ENCODE data around the gene WDR89. TPM values are rescaled to one million over a fixed set of nuclear protein-coding genes. Genes with fewer than 3 reads are reported as not detected.

The WDR89 gene
- total RNA-seq (10 to 100 TPM; 13.4 to 18.9 (median 18.4) TPM), polyA plus RNA-seq (10 to 100 TPM in 2 of 3 donors, 1 to 10 TPM in 1; 9.5 to 13.2 (median 11.2) TPM)
- long read RNA-seq, donor 1, transcript WDR89-204 (1 exons, 2,935 nt) = major isoform, 7 of 8 reads
- long read RNA-seq, donor 1, partial matches to known transcripts = 0 of 8 reads
- long read RNA-seq, donor 1, other reads (novel, unspliced or antisense) = 0 of 8 reads
- long read RNA-seq, donor 2, transcript WDR89-204 (1 exons, 2,935 nt) = major isoform, 7 of 7 reads
- long read RNA-seq, donor 2, partial matches to known transcripts = 0 of 7 reads
- long read RNA-seq, donor 2, other reads (novel, unspliced or antisense) = 0 of 7 reads

- Histone ChIP-seq H3K9me3 (peaks cover 0 to 8% (median 0%) of the 10 kb centered on the region in 8 donors), H3K27ac (peak within 1 kb of the TSS; percentile 82 to 98 (median 98)), H3K36me3 (no peaks in the 10 kb centered on the region), H3K4me1 (peaks cover 0 to 64% (median 33%) of the 10 kb centered on the region in 6 donors), H3K27me3 (replicated peaks in 1 of 7) (no peaks in the 10 kb centered on the region), H3K4me3 (peak within 1 kb of the TSS; percentile 12 to 84 (median 66))
- peak; percentile 97 for DNase-seq
- 0 to 1% (median 0%) methylated on average over 36 to 60 of the region's 60 CpGs for WGBS, 5 donors
- TF ChIP-seq POLR2AphosphoS5 (IDR thresholded peaks at IDR 0.05) = peak; percentile 86 to 94 (median 93)
- TF ChIP-seq CTCF (IDR thresholded peaks at IDR 0.05 in 8 of 11, conservative IDR thresholded peaks at IDR 0.05 in 3 of 11) = peak; percentile 66 to 92 (median 84)
- peak in 2 of 3 donors; percentile 27 to 40 for TF ChIP-seq POLR2A (IDR thresholded peaks at IDR 0.05)
- intact Hi-C loops (cut with DNase I; ENCODE audit: low total_unique reads) = loop anchor here (5.0 kb wide), 1 partner anchor 99 kb away; the partner anchor contains the start of gene PPP2R5E
Measured at GRCh38 chr14:63641473-63642228, at the start of gene WDR89. Gene WDR89 (minus strand): TSS chr14:63641871. CDS start chr14:63599942, 41,929 bp downstream.

GRCh38 chr14:63689132-63689531, 47.5 kb upstream of the WDR89 start:
- peaks cover 0 to 45% (median 4%) of the 10 kb centered on the region in 6 donors for H3K36me3 ChIP-seq
- H3K27ac ChIP-seq = no peak overlapping the region
- intact Hi-C loops (cut with DNase I; ENCODE audit: low total_unique reads) = no loop called here
- DNase-seq = no peak
- 85 to 96% (median 95%) methylated on average over 3 of the region's 3 CpGs for WGBS, 5 donors
- no peaks in the 10 kb centered on the region for H3K9me3 ChIP-seq
- H3K4me3 ChIP-seq = no peak overlapping the region
- no peaks in the 10 kb centered on the region for H3K4me1 ChIP-seq
- H3K27me3 ChIP-seq (replicated peaks in 1 of 7) = no peaks in the 10 kb centered on the region
- TF ChIP-seq CTCF (IDR thresholded peaks at IDR 0.05 in 8 of 11, conservative IDR thresholded peaks at IDR 0.05 in 3 of 11) = no peak
- TF ChIP-seq POLR2A (IDR thresholded peaks at IDR 0.05) = no peak
- no peak for TF ChIP-seq POLR2AphosphoS5 (IDR thresholded peaks at IDR 0.05)

- no peaks in the 10 kb centered on the region for H3K27me3 ChIP-seq (replicated peaks in 1 of 7)
- no peaks in the 10 kb centered on the region for H3K9me3 ChIP-seq
- no peaks in the 10 kb centered on the region for H3K4me1 ChIP-seq
- no peak overlapping the region for H3K27ac ChIP-seq
- TF ChIP-seq POLR2A (IDR thresholded peaks at IDR 0.05) = no peak
- no peak for TF ChIP-seq CTCF (IDR thresholded peaks at IDR 0.05 in 8 of 11, conservative IDR thresholded peaks at IDR 0.05 in 3 of 11)
- no peak for TF ChIP-seq POLR2AphosphoS5 (IDR thresholded peaks at IDR 0.05)
- peaks cover 0 to 50% (median 7%) of the 10 kb centered on the region in 6 donors for H3K36me3 ChIP-seq
- intact Hi-C loops (cut with DNase I; ENCODE audit: low total_unique reads) = no loop called here
- H3K4me3 ChIP-seq = no peak overlapping the region
- DNase-seq = no peak
Measured at GRCh38 chr14:63686926-63687325, 45.3 kb upstream of the WDR89 start.

GRCh38 chr14:63685401-63685800, 43.7 kb upstream of the WDR89 start:
- no peak overlapping the region for H3K27ac ChIP-seq
- H3K4me3 ChIP-seq = no peak overlapping the region
- 92 to 100% (median 97%) methylated on average over 1 of the region's 1 CpG for WGBS, 5 donors
- no peaks in the 10 kb centered on the region for H3K9me3 ChIP-seq
- intact Hi-C loops (cut with DNase I; ENCODE audit: low total_unique reads) = no loop called here
- no peak for TF ChIP-seq POLR2AphosphoS5 (IDR thresholded peaks at IDR 0.05)
- no peak for TF ChIP-seq POLR2A (IDR thresholded peaks at IDR 0.05)
- no peak for TF ChIP-seq CTCF (IDR thresholded peaks at IDR 0.05 in 8 of 11, conservative IDR thresholded peaks at IDR 0.05 in 3 of 11)
- no peak for DNase-seq
- H3K27me3 ChIP-seq (replicated peaks in 1 of 7) = no peaks in the 10 kb centered on the region
- H3K4me1 ChIP-seq = no peaks in the 10 kb centered on the region
- peaks cover 0 to 51% (median 7%) of the 10 kb centered on the region in 6 donors for H3K36me3 ChIP-seq

Data from spleen (tissue), 13 donors.